Activated effector memory CD4-positive, alpha-beta T cell treated with Interleukin-2 at 50 U/mL for 16 hours (primary cell): Measurements from ENCODE around the gene NFIA.

Experiments used
- DNase-seq: peaks from one replicate; pipeline ENCODE4 v3.0.0-alpha.2; 2020

The NFIA gene

GRCh38 chr1:61082311-61083012, at the start of gene NFIA:
Gene NFIA (plus strand): TSS chr1:61082561.
- peak; percentile 11 for DNase-seq

GRCh38 chr1:61035880-61036279, 46.5 kb upstream of the NFIA start:
- no peak for DNase-seq

GRCh38 chr1:61042466-61043009, 39.8 kb upstream of the NFIA start:
- DNase-seq, result no peak

DNA sequence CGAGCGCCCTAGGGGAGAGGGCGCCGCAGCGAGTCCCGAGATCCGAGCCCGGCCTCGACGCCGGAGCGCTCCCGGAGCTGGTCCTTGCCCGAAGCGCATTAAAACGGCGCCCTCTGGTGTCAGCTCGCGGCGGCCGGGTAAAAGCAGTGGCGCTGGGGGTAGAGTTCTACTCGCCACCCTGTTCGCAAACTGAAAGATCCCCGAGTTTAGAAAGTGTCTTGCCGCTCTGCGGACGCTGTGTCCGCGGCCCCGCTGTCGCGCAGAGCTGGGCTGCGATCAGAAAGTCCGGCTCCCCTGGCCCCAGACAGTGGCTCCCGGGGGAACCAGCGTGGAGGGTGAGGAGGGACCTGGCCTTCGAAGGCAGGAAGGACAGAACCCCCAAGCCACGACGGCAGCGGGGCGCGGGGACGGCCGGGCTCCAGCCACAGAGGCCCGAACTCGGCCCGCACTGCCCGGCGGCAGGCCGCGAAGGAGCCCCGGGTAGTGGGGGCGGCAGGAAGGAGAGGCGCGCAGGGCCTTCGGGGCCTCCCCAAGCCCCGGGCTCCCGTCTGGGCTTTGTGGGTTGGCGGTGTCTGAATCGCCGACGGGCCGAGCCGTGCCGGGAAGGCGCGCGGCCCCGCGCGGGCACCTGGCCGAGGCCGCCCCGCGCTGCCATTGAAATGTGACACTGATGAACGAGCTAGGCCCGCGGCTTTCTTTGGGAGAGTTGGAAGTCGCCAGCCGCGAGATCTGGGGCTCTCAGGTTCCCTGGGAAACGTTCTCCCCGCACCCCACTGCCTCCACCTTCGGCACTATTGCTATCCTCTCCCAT, 39.1 kb upstream of the NFIA start:
- DNase-seq, result peak; percentile 71

DNA sequence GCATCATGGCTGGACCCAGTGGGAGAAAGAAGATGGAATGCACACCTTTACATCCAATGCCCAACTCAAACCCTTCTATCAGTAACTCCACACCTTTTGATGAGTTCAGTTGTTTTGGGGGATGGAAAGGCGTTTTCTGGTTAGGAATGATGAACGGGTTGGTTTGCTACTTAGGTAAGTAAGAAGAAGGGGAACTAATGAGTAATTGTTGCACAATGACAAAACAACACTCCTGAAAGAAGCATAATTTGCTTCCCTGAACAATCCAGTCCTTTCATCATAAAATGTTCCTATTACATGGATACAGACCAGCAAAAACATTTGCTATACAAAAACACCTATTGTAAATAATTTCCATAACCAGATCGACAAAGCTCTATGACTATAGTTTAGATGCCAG, 35.9 kb upstream of the NFIA start:
- DNase-seq, result no peak

DNA sequence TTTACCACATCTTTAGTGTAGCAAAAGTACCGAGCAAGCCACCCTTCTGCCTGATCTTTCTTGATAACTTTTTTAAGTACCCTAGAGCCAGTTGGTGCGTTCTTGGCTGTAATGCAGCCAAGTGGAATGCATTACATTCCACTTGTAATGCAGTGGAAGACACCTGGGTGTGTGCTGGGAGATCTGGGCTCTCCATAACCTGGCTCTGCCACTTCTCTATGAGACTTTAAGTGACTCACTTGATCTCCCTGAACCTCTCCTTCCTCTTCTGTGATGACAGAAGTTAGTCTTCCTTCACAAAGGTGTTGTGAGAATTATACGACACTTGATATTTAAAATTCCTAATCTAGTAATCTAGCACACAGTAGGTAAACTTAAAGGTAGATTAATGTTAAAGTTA, 35.3 kb upstream of the NFIA start:
- no peak for DNase-seq

DNA sequence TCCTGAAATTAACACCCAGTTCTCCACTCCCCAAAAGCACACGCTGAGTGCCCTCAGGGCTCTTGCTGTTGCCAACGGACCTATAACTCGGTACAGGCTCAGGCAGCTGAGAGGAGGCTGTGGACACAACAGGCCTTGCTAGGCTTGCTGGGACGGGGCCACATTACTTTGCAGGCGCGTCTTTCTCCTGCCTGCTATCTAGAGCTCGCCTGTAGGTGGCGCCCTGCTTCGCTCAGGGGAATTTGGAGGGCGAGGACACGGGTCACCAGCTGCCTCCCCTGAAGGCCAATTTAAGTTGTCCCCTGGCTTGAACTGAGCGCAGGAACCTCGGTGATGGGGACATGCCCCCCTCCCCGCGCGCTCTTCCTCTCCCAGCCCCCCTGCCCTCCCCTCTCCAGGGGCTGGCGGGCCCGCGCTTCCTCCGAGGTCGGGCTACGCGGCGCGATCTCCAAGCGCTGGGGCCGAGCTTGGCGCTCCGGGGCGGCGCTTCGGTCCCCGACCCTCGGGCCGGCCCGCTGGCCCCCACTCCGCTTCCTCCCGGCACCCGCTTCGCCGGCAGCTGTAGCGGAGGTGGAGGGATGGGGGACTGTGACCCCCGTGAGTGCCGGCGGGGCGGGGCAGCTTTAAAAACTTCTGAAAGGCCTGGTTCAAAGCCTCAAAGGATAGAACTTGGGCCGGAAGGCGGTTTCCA, 32.4 kb upstream of the NFIA start:
- DNase-seq, result peak; percentile 83

DNA sequence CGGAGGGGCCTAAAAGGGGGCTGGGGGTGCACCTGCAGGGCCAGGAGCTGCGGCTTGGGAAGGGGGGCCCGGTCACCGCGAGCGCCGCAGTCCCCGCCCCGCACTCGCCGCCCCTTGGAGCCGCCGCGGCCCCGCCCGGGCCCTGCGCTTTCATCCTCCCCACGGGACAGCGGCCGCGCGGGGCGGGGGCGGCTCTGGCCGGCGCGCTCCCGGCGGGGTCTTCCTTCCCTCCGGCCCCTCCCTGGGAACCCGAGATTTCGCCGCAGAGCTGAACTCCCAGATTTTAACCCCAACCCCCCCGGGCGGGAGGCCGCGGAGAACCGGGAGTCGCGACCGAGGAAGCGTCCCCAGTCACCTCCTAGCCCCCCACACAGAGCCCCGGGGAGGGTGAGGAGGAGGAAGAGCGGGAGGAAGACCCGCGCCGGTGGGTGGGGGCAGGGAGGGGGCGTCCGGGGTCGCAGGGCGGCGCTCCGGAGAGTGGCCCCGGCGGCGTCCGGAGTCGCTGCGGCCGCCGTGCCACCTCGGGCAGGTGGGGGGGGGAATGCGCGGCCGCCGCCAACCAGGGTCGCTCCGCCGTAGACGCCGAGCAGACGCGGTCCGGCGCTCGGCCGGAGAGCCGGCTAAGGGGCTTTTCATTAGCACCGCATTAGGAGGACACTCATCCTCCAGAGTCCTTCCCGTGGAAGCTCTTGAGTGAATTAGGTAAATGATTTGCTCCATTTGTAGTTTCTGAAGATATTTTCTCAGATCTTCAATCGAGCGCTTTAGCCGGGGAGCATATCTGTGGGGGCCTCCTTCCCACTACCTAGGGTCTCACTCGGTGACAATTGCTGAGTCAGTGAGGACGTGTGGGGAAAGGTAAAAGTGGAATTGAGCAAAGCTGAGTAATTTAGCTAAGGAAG, 31.6 kb upstream of the NFIA start:
- DNase-seq, result no peak

GRCh38 chr1:61051443-61051718, 31.0 kb upstream of the NFIA start:
- no peak for DNase-seq

- DNase-seq, result no peak
Measured at GRCh38 chr1:61051719-61052394, 30.5 kb upstream of the NFIA start.

DNA sequence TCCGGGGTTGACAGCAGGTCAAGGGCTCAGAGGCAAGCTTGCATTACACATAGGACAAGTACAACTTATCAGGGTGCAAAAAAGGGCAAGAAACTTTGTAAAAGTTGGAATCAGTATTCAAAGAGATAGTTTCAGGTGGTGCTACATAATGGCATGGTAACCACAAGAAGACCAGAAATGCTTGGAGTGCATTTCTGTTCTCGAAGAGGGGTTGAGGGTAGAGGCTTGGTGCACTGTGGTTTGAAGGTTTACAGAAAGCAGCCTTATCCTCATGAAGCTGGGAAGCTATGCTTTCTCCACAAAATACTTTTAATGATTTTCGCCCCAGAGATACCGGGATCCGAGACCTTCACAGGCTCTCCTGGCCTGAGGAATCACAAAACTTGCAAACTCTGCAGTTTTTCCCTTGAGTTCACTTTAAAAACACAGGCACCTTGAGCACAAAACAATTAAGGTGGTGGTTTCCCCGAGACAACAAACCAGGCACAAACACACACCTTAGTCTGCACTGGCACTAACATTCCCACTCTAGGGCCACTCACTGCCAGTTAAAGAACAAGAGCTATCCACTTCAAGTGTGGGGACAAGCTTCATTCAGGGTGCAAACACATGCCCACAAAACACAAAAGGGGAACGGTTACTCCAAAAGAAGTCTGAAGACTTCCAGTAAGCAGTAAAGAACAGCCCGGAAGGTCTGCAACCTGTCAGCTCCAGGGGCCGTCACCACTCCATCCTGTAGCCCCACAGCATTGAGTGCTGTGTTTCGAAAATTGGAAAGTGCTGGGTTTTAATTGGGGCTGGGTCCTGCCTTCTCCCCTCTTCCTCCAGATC, 29.8 kb upstream of the NFIA start:
- DNase-seq, result no peak

- no peak for DNase-seq
Measured at GRCh38 chr1:61053226-61053711, 29.1 kb upstream of the NFIA start.

DNA sequence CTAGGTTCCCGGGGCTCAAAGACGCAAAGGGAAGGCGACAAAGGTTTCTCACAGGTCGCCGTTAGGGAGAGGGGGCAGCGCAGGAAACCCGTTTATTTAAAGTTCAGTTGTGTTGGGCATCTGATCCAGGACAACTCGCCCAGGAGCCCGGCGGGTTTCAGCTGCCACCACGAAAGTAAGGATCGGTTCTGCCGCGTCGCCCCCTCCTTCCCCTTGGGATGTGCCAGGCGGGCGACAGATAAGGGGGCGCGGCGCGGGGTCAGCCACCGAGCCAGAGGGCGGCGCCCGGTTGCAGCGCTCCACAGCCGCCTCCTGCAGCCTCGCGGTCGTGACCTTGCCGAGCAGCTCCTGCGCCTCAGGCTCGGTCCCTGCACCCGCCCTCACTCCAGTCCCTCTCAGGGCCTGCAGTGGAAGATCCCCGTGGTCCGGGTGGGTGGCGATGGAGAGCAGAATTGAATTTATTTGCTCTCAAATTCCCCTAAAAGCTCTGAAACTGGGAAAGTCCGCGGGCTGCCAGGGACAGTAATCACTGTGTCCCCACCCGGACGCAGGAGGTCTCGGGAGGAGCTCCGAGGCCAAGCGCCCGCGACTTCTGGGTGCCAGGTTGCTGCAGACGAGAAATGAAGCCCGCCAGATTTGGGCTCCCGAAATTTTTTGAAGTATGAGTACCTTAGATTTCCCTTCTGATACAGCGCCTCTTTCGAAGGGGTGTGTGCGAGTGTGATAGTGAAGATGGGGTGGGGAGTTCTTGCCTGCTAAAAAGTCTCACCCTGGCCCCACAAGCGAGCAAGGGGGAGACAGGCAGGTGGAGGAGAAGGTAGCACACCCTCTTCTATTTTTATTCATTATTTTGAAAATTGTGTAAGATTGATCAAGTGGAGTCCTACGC, 28.4 kb upstream of the NFIA start:
- no peak for DNase-seq

DNA sequence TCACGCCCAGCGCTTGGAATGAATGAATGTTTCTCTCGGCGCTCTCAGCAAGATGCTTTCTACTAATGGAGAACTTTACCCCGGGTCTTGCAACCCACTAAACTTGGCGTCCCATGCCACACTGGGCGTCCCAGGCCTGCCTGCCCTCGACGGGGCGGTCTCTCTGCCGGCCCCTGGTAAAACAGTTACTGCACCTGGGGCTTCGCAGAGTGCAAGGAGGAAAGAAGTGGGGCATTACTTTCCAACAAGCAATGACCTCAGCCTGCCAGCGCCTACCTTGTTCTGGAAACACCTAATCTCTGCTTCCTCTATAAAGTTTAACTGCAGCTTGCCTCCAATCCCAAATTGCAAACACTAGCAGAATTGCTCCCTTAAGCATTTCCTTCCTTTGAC, 27.8 kb upstream of the NFIA start:
- DNase-seq, result no peak

- DNase-seq, result no peak
Measured at GRCh38 chr1:61055110-61055614, 27.2 kb upstream of the NFIA start.

DNA sequence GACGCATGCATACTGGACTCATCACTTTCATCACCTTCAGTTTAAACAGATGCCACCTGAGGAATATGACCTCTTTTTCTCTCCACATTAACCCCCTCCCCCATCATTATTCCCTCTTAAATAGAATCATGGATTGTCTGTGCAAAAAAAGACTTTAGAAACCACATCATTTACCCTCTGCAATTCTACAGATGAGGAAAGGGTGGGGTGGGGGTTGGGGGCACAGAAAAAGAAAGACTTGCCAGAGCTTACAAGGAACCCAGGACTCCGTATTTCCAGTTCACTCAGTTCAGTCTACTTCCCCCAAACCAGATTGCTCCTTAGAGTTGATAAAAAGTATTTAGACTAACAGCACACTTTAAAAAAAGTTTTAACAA, 26.2 kb upstream of the NFIA start:
- DNase-seq, result no peak

GRCh38 chr1:61056573-61057439, 25.6 kb upstream of the NFIA start:
- DNase-seq, result no peak

DNA sequence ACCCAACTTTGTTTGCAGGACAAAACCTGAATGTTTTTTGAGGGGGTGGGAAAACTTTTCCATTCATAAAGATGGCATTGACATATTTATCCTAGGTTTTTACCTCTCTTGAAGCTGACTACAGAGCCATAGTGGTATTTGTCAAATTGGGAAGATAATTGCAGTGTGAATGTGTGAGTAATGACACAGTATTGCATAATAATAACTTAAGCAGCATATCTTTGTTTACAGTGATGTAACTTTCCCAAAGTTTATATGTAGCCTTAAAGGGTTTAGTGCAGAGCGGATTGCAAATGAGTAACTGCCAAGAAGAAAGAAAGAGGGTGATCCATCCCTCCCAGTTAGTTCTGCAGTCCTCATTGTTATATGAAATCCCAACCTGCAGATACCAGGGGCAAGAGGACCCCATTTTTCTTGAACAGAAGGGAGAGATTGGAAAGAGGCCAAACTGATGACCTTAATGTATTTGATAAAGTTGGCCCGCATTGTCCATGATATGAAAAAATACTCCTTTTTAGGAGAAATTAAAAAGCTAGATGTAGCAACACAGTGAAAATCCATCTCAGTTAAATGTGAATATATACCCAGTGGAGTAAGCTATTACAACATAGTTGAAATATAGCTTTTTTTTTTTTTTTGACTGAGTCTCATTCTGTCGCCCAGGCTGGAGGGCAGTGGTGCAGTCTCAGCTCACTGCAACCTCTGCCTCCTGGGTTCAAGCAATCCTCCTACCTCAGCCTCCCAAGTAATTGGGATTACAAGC, 23.7 kb upstream of the NFIA start:
- DNase-seq, result no peak
